Urinary bladder (tissue), 4 donors: ENCODE results near the gene INPPL1. TPM values are rescaled to one million over a fixed set of nuclear protein-coding genes. Genes with fewer than 3 reads are reported as not detected.

Experiments
- DNase-seq: peaks from one replicate; pipeline ENCODE4 v3.0.0-alpha.2; 2015; ENCODE audit errors: extremely low spot score
- H3K27ac ChIP-seq: one replicate; pipeline ENCODE4 v1.5.1; 2013; ENCODE audit warnings: low read depth, mild to moderate bottlenecking, moderate library complexity
- H3K36me3 ChIP-seq: one replicate; pipeline ENCODE4 v1.6.1; 2013; ENCODE audit warnings: mild to moderate bottlenecking, moderate library complexity; ENCODE audit not compliant: insufficient read depth
- H3K4me1 ChIP-seq: one replicate; pipeline ENCODE4 v1.6.1; 2013; ENCODE audit warnings: mild to moderate bottlenecking, moderate library complexity; ENCODE audit not compliant: insufficient read depth
- H3K4me3 ChIP-seq: one replicate; pipeline ENCODE4 v1.5.1; 2013; ENCODE audit warnings: low read depth, low read length
- WGBS: extraction: QIAGEN DNeasy Blood & Tissue Kit; methylation state at CpG from one replicate; pipeline ENCODE4 v1.1.7; 2013; 5-methylcytosine and 5-hydroxymethylcytosine counted together
- polyA plus RNA-seq: library from polyadenylated mRNA; stranded (reverse); fragments of 200-250 nt; gene quantifications from one replicate; pipeline ENCODE4 v1.2.3, GENCODE V29; 2013
- total RNA-seq: library from RNA; depleted of rRNA; stranded (reverse); fragments of >200 nt; gene quantifications from one replicate; pipeline ENCODE4 v1.2.3, GENCODE V29; 2014
- donor health status: healthy with polysubstance abuse.
- donor health status: healthy.

The INPPL1 gene
- total and polyA plus RNA-seq, 2 donors: 40.2 to 86.0 TPM

- no peak overlapping the region for H3K27ac ChIP-seq
- DNase-seq: no peak
- no peaks in the 10 kb centered on the region for H3K36me3 ChIP-seq
- WGBS: 94% methylated on average over 2 of the region's 2 CpGs
- H3K4me1 ChIP-seq: no peaks in the 10 kb centered on the region
- no peak overlapping the region for H3K4me3 ChIP-seq
Measured at GRCh38 chr11:72287293-72287692, 62.7 kb downstream of the INPPL1 start.

Other genes starting within 250 kb of the INPPL1 start
- gene IL18BP, start 225.9 kb upstream of the INPPL1 start, total RNA-seq: 6.0 TPM
- gene IL18BP, start 225.9 kb upstream of the INPPL1 start, polyA plus RNA-seq: 14.2 TPM
- gene NUMA1, start 144.2 kb upstream of the INPPL1 start, total RNA-seq: 193 TPM
- 219 TPM for gene NUMA1, start 144.2 kb upstream of the INPPL1 start, polyA plus RNA-seq
- gene LRRC51, start 143.9 kb upstream of the INPPL1 start, total RNA-seq: 5.0 TPM
- gene LRRC51, start 143.9 kb upstream of the INPPL1 start, polyA plus RNA-seq: 8.3 TPM
- 32.4 TPM for gene LAMTOR1, start 121.5 kb upstream of the INPPL1 start, total RNA-seq
- gene LAMTOR1, start 121.5 kb upstream of the INPPL1 start, polyA plus RNA-seq: 147 TPM
- gene TOMT, start 118.8 kb upstream of the INPPL1 start, total RNA-seq: not detected
- not detected for gene TOMT, start 118.8 kb upstream of the INPPL1 start, polyA plus RNA-seq
- 7.7 TPM for gene ANAPC15, start 112.1 kb upstream of the INPPL1 start, total RNA-seq
- 54.9 TPM for gene ANAPC15, start 112.1 kb upstream of the INPPL1 start, polyA plus RNA-seq
- not detected for gene FOLR3, start 89.0 kb upstream of the INPPL1 start, total RNA-seq
- 0.28 TPM for gene FOLR3, start 89.0 kb upstream of the INPPL1 start, polyA plus RNA-seq
- gene FOLR1, start 32.6 kb upstream of the INPPL1 start, total RNA-seq: 1.1 TPM
- gene FOLR1, start 32.6 kb upstream of the INPPL1 start, polyA plus RNA-seq: 0.18 TPM
- gene FOLR2, start 8.0 kb upstream of the INPPL1 start, total RNA-seq: 19.6 TPM
- 31.9 TPM for gene FOLR2, start 8.0 kb upstream of the INPPL1 start, polyA plus RNA-seq
- 0.90 TPM for gene PHOX2A, start 19.4 kb downstream of the INPPL1 start, total RNA-seq
- 1.1 TPM for gene PHOX2A, start 19.4 kb downstream of the INPPL1 start, polyA plus RNA-seq
- 19.5 TPM for gene CLPB, start 209.8 kb downstream of the INPPL1 start, total RNA-seq
- 7.5 TPM for gene CLPB, start 209.8 kb downstream of the INPPL1 start, polyA plus RNA-seq